Epithelial cell of alveolus of lung (primary cell): ENCODE measurements around the gene LOXL1. TPM values are rescaled to one million over a fixed set of nuclear protein-coding genes. Genes with fewer than 3 reads are reported as not detected.

Experiments
- total RNA-seq: library from RNA; depleted of rRNA; stranded (reverse); fragments of >200 nt; gene quantifications from 2 replicates; pipeline ENCODE4 v1.2.1, GENCODE V29; 2015

Gene LOXL1
- total RNA-seq: 47.2 and 63.7 TPM in 2 replicates

GRCh38 chr15:73926219-73927002 is at the start of gene LOXL1:
LOXL1 (plus strand) TSS chr15:73926462; CDS start chr15:73926784, 322 bp downstream.

GRCh38 chr15:73991726-73992593 is 65.7 kb downstream of the LOXL1 start, which contains the start of gene STOML1:
STOML1 (minus strand) TSS chr15:73992295; CDS start chr15:73992223, 72 bp downstream.

GRCh38 chr15:73994413-73994883 is 68.2 kb downstream of the LOXL1 start, which contains the start of gene PML:
PML (plus strand) TSS chr15:73994716; CDS start chr15:73994813, 97 bp downstream.

Other genes starting within 250 kb of the LOXL1 start
- 121 and 169 TPM in 2 replicates for gene CD276, start 242.1 kb upstream of the LOXL1 start, total RNA-seq
- 0.52 and 2.0 TPM in 2 replicates for gene INSYN1, start 173.1 kb upstream of the LOXL1 start, total RNA-seq
- not detected in 2 replicates for gene TBC1D21, start 52.9 kb upstream of the LOXL1 start, total RNA-seq
- gene STOML1, start 65.8 kb downstream of the LOXL1 start, total RNA-seq: 9.7 and 23.5 TPM in 2 replicates
- gene PML, start 68.3 kb downstream of the LOXL1 start, total RNA-seq: 54.7 and 74.0 TPM in 2 replicates
- 6.9 TPM in 1 of 2 replicates, not detected in the other for gene GOLGA6A, start 156.1 kb downstream of the LOXL1 start, total RNA-seq
- 4.4 TPM in 1 of 2 replicates, not detected in the other for gene ISLR2, start 204.1 kb downstream of the LOXL1 start, total RNA-seq
- gene ISLR, start 247.2 kb downstream of the LOXL1 start, total RNA-seq: 64.9 and 90.8 TPM in 2 replicates